BE2C (cell line): Measurements from ENCODE around the gene DROSHA.

Experiments
- DNase-seq: peaks from one replicate; pipeline ENCODE4 v3.0.0-alpha.2; 2020
- H3K27me3 ChIP-seq: fragments of 250-450 bp; sonication (Bioruptor Pico); 2 replicates; pipeline ENCODE4 v1.5.1; 2020; ENCODE audit warnings: mild to moderate bottlenecking
- H3K36me3 ChIP-seq: fragments of 250-450 bp; sonication (Bioruptor Pico); 2 replicates; pipeline ENCODE4 v1.5.1; 2020; ENCODE audit warnings: mild to moderate bottlenecking
- H3K4me1 ChIP-seq: fragments of 250-450 bp; sonication (Bioruptor Pico); 2 replicates; pipeline ENCODE4 v1.5.1; 2020
- H3K4me3 ChIP-seq: 2 replicates; pipeline ENCODE4 v1.5.1; 2011; ENCODE audit warnings: low read depth, low read length
- H3K9me3 ChIP-seq: fragments of 250-450 bp; sonication (Bioruptor Pico); 2 replicates; pipeline ENCODE4 v1.5.1; 2020
- CTCF ChIP-seq: IDR thresholded peaks from 2 replicates; pipeline ENCODE4 v1.5.1; 2012; ENCODE audit warnings: mild to moderate bottlenecking, low read depth, low read length

DROSHA gene

GRCh38 chr5:31355337-31355736 is 176.6 kb downstream of the DROSHA start:
- H3K36me3 ChIP-seq: no peaks in the 10 kb centered on the region
- H3K4me1 ChIP-seq: no peaks in the 10 kb centered on the region
- DNase-seq: no peak
- no peak overlapping the region for H3K4me3 ChIP-seq
- TF ChIP-seq CTCF: no peak
- H3K27me3 ChIP-seq: no peaks in the 10 kb centered on the region
- no peaks in the 10 kb centered on the region for H3K9me3 ChIP-seq
